CD1c-positive myeloid dendritic cell (primary cell): ENCODE results near the gene SCFD2.

Experiments used
- DNase-seq: peaks from one replicate; pipeline ENCODE4 v3.0.0-alpha.2; 2016; ENCODE audit errors: extremely low spot score

The SCFD2 gene

DNA sequence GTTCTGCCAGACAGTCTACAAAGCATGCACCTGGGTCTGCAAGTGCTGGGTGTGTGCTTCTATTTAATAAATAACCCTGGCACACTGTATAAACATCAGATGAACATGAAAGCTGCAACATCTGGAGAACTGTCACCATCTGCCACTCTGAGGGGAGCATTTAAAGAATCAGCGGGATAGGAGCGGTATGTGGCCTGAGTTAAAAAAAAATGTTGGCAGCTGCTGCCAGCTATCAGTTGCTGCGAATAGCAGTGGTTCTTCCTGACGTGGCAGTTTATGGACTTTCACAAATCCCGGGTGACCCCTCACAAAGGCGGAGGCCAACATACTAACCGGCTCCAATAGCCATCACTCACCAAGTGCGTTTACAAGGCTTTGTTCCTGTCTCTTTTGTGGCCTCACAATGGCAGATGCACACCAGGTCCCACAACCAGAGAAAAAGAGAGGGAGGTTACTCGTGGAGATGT lies 408.6 kb downstream of the SCFD2 start:
- no peak for DNase-seq

DNA sequence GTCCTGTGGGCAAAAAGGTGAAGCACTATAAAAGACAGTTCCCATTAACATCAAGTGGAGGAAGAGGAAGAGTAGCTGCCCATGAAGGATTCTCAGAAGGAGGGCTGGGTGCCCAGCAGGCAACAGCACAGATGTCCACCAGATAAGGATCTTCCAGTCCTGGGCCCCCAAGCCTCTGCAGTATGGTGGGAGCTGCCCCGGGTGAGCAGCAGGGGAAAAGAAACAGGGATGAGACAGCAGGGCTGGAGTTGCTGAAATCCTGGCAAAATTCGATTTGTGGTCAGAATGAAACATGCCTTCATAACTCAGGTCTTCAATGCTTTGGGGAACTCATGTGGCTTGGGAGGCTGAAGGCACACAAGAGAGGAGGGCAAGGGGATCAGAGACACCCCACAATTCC lies 409.2 kb downstream of the SCFD2 start:
- DNase-seq: no peak

DNA sequence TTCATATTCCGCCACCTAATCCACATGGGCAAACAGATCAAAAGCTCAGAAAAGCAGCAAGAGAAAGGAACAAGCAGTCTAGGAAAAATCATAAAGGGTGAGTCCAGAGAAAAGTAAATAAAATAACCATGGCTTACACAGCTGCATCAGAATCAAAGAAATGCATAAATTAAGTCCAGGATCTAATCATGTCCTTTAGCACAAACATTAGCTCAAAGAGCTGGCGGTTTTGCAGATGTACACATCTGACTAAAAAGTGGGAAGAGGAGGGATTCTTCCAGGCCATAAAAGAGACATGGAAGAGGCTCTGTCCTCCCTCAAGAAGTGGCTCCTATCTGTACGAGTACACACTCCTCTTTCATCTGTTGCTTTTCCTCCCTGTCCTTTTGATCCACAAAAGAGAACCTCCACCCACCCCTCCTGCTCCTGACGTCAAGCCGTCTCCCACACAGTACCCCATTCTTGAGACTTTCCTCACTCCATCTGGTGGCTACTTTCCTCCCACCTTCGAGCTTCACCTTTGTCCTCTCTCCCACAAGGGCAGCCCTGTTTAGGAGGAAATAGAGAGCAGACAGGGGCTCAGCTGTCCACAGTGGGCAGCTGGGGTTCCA lies 411.2 kb downstream of the SCFD2 start:
- no peak for DNase-seq

DNA sequence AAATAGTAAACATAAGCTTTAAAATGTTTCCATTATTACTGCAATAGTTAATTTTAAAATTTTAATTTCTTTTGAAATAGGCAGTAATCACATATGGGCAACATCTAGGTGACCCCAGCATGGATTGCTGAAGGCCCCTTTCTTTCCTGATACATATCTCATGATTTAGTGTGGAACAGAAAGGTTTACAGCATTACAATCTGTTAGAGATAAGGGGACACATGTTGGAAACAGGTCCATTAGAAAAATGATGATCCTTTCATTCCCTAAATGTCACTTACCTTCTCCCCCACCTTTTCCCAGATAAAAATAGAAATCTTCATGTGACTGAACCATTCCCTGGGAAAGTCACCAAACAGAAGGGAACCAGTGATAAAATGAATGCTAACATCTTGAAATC lies 413.3 kb downstream of the SCFD2 start:
- no peak for DNase-seq

DNA sequence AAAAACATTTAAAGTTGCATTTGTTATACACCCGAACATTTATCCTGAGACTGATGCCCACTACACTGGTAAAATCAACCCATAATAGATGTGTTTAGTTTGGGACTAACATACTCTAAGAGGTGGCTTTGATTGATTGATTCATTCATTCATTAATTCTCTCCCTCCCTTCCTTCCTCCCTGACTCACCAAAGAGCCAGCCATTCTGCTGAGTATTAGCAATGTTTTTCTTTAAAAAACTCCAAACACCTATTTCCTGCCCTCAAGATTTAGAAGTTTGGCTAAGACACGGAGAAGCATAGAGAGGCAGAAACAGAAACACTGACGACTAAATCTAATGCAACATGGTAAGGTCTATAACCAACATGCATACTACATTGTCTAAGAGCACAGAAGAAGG lies 414.8 kb downstream of the SCFD2 start:
- no peak for DNase-seq

DNA sequence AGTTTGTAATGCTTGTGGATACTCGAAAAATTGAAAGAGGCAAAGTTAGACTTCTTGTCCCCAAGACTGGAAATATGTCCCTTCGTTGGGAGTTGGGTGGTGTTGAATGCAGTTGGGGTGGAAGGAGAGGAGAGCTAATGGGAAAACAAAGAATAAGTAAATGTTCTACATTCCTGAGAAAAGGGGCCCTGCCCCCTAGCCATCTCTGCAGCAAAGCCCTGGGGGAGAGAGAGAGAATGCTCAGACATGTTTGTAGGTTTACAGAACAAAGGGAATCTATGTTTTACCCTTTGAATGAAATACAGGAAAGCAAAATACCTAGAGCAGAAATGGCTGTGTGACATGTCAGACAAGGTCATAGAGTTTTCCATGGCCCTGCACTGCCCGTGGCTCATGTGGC lies 415.6 kb downstream of the SCFD2 start:
- no peak for DNase-seq

DNA sequence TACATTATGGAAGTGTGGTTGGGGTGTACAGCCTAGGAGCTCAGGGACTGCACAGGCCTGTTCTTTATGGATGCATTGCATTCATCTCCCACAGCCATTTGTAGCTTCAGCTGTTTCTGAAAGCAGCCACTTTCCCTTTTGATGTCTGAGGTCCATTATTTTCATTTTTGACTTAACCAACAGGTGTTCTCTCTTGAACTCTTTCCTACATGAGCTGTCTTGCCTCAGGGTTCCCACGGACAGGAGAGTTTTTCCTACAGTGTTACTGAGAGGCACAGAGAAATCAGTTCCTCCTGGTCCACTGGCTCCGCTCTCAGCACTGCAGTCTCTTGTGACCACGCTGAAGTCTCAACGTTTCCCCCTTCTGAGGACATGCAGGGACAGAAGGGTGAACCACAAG lies 416.5 kb downstream of the SCFD2 start:
- DNase-seq: no peak

DNA sequence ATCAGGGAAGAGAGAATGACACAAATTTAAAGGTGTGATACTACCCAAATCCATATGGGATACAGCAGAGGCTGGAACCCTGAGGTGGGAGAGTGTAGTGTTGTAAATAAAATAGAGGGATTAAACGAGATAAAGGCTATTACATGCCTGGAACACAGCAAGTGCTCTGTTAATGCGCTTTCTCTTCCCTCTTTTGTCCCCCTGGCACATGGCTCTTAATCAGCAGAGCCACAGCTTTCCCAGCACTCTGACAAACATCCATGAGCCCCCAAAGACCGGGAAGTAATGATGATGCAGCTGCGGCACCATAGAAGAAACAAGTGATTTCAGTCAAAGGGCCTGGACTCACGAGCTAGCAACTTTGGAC lies 417.8 kb downstream of the SCFD2 start:
- DNase-seq: no peak

DNA sequence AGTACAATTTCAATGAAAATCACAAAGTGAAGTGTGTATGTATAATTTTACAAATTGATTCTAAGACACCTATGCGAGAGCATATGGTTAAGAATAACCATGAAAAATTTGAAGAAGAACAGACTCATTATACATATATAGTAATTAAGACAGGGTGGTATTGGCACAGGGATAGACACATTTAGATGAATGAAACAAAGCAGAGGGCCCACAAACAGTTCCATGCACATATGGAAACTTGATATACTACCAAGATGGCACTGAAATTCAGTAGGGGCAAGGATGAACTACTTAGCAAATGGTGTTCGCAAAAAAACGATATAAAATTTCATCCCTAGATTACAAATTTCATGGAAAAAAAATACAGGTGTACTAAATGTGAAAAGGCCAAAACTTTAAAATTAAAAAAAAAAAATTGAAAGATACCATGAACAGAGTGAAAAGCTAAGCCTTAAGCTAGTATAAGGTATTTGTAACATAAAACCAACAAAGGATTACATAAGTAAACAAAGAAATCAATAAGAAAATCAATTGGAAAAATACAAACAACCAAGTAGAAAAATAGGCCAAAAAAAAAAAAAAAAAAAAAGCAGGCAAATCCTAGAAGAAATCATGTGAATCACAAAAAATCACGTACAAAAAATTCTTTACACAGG lies 418.3 kb downstream of the SCFD2 start:
- no peak for DNase-seq

DNA sequence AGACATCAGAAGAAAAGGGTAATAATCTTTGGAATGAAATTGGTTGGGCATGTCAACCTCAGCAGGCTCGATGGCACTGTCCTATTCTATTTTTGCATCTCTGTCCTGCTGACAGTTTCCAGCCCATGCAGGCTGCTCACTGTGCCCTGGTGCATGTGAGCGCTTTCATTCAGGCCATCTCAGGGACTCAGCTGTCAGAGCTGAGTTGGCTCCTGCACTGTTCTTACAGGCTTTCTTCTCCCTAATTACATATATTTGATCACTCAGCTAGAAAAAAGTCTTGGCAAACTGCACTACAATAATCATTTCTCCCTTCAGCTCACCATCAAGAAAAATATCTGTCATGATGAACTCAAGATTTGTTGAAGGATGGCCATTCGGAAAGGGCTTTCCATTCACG lies 419.0 kb downstream of the SCFD2 start:
- no peak for DNase-seq

DNA sequence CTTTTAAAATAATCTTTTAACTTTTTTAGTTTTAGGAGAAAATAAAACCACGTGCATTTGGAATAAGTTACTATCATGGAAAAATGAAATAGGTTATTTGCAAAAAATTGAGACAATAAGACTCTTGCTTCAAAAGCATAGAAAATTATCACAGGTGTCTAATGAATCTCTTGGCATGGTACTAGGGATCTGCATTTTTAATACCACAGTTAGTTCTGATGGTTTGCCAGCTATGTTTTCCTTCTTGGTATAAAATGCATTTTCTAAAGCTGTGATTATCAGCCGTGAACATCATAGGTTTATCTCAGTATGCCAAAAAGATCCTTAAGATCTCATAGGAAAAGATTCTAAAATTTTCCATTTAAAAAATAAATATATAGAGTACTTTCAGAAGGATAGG lies 419.9 kb downstream of the SCFD2 start:
- no peak for DNase-seq

DNA sequence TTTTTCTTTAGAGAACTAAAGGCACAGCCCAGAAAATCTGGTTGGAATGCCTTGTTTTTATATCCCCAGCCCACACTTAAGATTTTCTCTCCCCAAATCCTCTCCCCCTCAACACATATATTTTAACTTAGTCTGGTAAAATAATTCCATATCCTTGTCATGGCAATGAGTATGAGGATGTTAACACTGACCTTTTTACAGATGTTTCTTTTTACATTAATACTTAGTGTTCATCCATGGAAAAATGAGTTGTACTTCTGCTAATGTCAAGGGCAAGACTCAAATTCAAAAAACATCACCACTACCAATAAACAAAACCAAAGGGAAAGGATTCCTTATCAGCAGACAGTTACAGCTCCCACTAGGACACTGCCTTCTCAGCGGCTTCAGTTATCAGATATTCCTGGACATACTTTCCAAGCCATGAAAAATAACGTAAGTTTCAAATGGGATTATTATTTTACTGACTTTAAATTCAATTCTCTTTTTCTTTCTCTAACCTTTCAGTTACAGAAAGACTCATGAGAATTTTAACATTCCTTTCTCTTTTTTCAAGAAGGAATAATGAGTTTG lies 420.4 kb downstream of the SCFD2 start:
- no peak for DNase-seq

DNA sequence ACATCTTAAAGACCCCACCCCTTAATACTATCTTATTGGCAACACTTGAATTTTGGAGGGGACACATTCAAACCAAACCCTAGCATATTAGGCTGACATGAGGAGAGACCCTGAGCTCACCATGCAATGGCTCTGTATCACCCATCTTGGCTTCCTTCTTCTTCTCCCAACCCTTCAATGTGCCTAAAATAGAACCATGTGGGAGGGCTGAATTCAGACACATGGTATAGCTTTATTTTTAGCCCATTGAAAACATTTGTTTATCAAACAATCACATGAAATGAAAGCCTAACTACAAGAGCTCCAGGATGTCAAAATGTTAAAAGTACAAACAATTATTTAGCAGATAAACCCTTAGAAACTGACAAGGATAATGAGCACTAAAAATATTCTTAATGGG lies 422.2 kb downstream of the SCFD2 start:
- DNase-seq: no peak

DNA sequence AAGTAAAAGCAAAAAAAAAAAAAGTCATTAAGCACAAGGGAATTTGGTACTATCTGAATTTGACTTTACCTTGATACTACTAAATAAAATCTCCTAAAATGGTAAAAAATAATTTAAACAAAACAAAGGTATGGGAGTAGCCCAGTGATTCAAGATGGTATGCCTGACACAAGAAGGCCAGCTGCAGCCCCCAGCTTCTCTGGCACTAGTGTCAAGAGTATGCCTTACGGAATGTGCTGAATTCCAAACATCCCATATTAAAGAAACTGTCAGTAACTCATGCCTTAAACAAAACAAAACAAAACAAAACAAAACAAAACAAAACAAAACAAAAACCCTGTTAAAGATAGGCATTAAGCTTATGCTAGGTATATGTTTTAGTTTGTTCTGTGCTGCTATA lies 422.9 kb downstream of the SCFD2 start:
- no peak for DNase-seq

DNA sequence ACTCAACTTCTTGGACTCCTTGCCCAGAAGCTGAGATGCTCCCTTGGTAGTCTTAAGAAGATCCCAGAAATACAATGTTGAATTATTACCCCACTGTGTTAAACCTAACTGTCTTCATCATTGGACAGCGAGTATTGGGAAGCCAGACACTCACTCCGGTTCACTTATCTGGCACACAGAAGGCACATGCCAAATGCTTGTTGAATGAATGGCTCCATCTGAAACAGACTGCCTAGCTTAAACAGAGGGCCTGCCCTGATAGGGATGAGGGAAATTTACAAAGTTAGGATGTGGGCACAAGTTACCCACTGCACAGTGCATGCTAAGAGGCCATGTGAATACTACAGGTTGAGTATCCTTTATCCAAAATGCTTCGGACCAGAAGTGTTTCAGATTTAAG lies 424.4 kb downstream of the SCFD2 start:
- no peak for DNase-seq

DNA sequence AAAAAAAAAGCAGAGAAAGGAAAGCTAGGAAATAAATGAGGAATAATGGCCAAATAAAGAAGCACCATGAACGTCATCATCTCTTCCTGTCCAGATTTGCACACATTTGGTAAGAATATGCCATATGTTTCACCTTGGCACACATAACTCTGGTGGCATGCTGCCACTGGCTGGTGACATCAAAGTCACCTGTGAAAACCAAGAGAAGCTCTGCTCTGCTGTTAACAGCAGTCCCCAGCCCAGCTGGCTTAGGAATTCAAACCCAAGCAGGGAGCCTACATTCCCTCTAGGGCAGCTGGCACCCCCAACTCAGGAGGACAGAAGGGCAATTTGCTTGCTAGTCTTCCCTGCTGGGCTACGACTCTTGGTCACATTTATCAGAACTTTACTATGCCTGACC lies 426.1 kb downstream of the SCFD2 start:
- no peak for DNase-seq

DNA sequence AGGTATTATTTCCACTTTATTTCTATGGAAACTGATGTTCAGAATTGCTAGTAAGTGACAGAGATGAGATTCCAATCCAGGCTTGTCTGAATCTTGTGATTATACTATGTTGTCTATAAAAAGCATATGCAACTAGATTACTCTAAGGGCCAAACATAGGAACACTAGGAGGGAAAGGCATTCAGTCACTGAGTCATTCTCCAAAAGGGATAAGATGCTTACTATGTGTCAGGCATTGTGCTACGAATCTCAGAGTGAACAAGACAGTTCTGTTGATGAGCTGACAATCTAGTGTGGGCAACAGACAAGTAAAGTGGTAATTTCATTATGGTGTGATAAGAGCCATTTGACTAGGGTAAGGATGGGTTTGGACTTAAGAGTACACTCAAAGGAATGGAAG lies 426.5 kb downstream of the SCFD2 start:
- no peak for DNase-seq

DNA sequence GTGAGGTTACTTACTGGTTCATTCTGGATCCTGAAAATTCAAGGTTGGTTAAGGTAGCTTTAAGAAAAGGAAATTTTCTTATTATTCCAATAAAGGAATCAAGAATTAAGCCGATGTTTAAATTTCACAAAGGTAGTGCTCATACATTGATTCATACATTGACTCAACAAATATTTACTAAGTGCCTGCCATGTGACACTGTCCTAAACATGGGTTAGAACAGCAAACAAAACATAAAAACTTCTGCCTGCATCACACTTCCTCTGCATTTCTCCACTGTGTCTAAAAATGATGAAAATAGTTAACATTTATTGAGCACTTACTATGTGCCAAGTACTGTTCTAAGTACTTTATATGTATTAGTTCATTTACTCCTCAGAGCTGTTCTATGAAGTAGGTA lies 428.0 kb downstream of the SCFD2 start:
- no peak for DNase-seq

DNA sequence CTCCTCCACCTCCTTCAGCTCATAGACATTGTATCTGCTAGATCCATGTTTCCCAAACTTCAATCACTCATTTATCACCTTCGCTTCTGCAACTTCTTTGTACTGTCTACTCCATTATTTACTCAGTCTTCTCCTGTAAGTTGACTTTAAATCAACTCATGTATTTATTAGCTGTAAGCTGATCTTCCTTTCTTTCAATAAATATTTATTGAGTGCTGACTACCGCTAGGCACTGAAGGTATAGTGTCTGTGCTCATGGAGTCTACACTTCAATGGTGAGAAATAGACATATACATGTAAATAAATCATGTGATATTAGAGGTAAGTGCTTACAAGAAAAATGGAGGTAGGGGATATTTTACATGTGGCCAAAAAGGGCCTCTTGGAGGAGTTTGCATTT lies 429.1 kb downstream of the SCFD2 start:
- DNase-seq: no peak

DNA sequence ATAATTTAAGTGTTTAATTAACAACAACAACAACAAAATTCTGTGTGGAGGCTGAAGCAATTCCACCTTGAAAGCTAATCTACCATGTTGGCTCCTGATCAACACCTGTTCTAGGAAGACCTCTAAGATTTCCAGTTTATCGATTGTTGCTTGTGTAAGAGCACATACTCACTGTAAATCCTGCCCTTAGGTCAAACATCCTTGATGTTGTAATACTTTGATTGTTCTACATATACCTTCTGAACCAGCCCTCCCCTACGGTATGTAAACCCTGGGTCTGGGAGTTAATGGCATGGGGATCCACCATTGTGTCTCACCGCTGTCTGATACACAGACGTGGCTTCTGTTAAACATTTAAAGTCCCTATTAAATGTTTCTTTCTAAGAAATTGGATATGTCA lies 430.5 kb downstream of the SCFD2 start:
- DNase-seq: no peak

DNA sequence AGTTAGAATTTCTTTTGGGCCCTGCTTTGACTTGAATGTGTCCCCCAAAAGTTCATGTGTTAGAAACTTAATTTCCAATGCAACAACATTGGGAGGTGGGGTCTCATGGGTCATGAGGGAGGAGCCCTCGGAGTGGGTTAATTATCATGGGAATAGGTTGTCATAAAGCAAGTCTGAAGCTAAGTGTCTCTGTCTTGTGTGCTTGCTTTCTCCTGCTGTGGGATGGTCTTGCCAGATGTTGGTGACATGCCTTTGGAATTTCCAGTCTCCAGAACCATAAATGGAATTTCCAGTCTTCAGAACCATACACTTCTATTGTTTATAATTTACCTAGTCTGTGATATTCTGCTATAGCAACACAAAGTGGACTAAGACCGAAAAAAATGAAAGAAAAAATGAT lies 432.1 kb downstream of the SCFD2 start:
- no peak for DNase-seq

DNA sequence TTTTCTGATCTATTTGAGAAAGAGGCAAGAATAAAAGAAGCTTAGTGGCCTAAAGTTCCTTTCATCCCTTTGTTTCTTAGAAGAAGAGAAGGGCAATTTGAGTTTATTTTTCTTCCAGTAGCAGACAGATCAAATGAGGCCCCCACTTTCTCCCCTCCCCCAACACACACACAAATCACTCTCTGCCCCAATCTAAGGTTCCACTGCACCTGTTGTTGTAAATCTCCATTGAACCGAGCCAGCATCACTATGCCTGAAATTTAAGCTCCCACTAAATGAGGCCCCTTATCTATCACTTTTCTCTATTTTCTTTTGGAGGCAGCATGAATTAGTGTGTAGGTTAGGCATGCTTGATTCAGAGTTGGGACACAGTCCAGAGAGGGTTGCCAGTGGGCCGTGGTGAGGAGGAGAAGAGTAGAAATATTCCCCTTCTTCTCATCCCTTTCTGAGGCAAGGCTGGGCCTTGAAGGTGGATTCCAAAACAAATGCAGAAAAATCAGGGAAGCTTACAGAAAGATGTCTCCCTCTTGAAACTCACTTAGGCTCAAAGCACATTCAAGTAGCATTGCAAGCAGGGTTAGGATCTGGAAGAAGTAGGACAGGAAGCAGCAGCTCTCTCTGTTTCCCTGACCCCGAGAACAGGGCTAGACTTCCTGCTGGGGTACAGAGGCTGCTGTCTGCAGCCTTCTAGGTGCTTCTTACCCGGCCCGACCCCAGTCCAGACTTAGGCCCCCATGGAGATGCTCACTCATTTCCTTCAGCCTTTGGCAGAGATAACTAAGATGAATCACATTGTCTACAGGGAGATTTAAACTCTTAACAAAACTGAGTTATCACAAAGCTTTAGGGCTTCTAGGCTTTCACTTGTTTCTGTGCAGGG lies 433.0 kb downstream of the SCFD2 start:
- DNase-seq: no peak

DNA sequence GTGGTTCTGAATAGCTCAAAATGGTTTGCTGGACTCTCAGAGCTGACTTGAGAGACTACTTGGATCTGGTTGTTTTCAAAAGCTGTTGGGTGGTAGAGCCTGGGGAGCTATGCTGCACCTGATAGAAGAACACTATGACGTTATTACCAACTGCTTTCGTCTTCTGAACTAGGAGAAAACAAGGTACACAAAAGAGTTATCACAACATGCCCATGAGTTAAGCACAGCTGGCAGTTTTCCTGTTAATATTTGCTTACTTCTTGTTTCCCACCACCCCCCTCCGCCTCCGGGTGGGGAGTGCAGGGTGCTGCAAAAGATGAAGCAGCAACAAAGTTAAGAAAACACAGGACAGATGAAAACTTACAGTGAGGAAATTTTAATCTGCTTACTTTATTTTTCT lies 434.6 kb downstream of the SCFD2 start:
- no peak for DNase-seq
